OCI-LY1 (cell line): ENCODE results near the gene LRIT3.
"Not testable (repeated sequence)": the region's sequence is repeated elsewhere in the genome, so short reads cannot be mapped to it uniquely, and the experiment has no call there.

ENCODE experiments used
- H2AFZ ChIP-seq: fragments of 200-600 bp; sonication (generic), shearing (Covaris generic); 2 replicates; pipeline ENCODE4 v1.6.0; 2014; ENCODE audit warnings: antibody characterized with exemption, mild to moderate bottlenecking, low read length
- H3F3A ChIP-seq: fragments of 200-600 bp; sonication (generic), shearing (Covaris generic); 2 replicates; pipeline ENCODE4 v1.6.0; 2014; ENCODE audit warnings: mild to moderate bottlenecking, antibody characterized with exemption, low read length, moderate library complexity; ENCODE audit not compliant: insufficient read depth
- H3K27ac ChIP-seq: fragments of 200-600 bp; sonication (generic); 2 replicates; pipeline ENCODE4 v1.5.1; 2014; ENCODE audit warnings: low read length, mixed run types, mild to moderate bottlenecking, low read depth; ENCODE audit not compliant: poor library complexity, severe bottlenecking
- H3K27me3 ChIP-seq: fragments of 200-600 bp; sonication (generic); 2 replicates; pipeline ENCODE4 v1.6.0; 2014; ENCODE audit warnings: antibody characterized with exemption, mild to moderate bottlenecking, low read length, moderate library complexity; ENCODE audit not compliant: insufficient read depth
- H3K36me3 ChIP-seq: fragments of 200-600 bp; sonication (generic); 2 replicates; pipeline ENCODE4 v1.6.1; 2014; ENCODE audit warnings: mild to moderate bottlenecking, antibody characterized with exemption, low read length, moderate library complexity, mixed read lengths; ENCODE audit not compliant: insufficient read depth
- H3K4me1 ChIP-seq: fragments of 200-600 bp; sonication (generic); 2 replicates; pipeline ENCODE4 v1.5.1; 2014; ENCODE audit warnings: mild to moderate bottlenecking, low read length, moderate library complexity; ENCODE audit not compliant: insufficient read depth, severe bottlenecking
- H3K4me2 ChIP-seq: fragments of 200-600 bp; sonication (generic), shearing (Covaris generic); 2 replicates; pipeline ENCODE4 v1.6.1; 2014; ENCODE audit warnings: low read length
- H3K4me3 ChIP-seq: fragments of 200-600 bp; sonication (generic); 2 replicates; pipeline ENCODE4 v1.5.1; 2014; ENCODE audit warnings: low read length, low read depth, mild to moderate bottlenecking, mixed read lengths; ENCODE audit not compliant: poor library complexity, severe bottlenecking
- H3K79me2 ChIP-seq: fragments of 200-600 bp; shearing (Covaris generic); 2 replicates; pipeline ENCODE4 v1.6.1; 2016; ENCODE audit warnings: mixed run types, low read length, mixed read lengths; ENCODE audit not compliant: insufficient read depth
- H3K9ac ChIP-seq: fragments of 200-600 bp; sonication (generic), shearing (Covaris generic); 2 replicates; pipeline ENCODE4 v1.6.1; 2014; ENCODE audit warnings: mild to moderate bottlenecking, low read length, mixed read lengths
- H3K9me2 ChIP-seq: fragments of 200-600 bp; sonication (generic), shearing (Covaris generic); 2 replicates; pipeline ENCODE4 v1.6.1; 2014; ENCODE audit warnings: low read depth, mild to moderate bottlenecking, low read length, mixed read lengths
- H3K9me3 ChIP-seq: fragments of 200-600 bp; shearing (Covaris generic); 2 replicates; pipeline ENCODE4 v1.6.1; 2014; ENCODE audit warnings: low read length, mixed read lengths
- H4K20me1 ChIP-seq: fragments of 200-600 bp; sonication (generic), shearing (Covaris generic); 2 replicates; pipeline ENCODE4 v1.6.0; 2016; ENCODE audit warnings: mild to moderate bottlenecking, low read length; ENCODE audit not compliant: insufficient read depth
- CTCF ChIP-seq: fragments of 200-600 bp; sonication (generic), shearing (Covaris generic); IDR thresholded peaks from 2 replicates; pipeline ENCODE4 v1.5.1; 2017; ENCODE audit warnings: mild to moderate bottlenecking, antibody characterized with exemption, low read length, moderate library complexity, mixed read lengths
- EZH2 ChIP-seq: fragments of 200-600 bp; sonication (generic), shearing (Covaris generic); IDR thresholded peaks from 2 replicates; pipeline ENCODE4 v1.8.0; 2017; ENCODE audit warnings: borderline replicate concordance, mixed run types, mild to moderate bottlenecking, antibody characterized with exemption, low read length, moderate library complexity, mixed read lengths

The LRIT3 gene

GRCh38 chr4:109873791-109874514, 26.0 kb downstream of the LRIT3 start:
- Histone ChIP-seq H2AFZ (no peak overlapping the region), H3K27ac (no peak overlapping the region)
- TF ChIP-seq CTCF (no peak; the same call in 1 of the 2 replicates), EZH2 (no peak)

GRCh38 chr4:109875106-109875505, 27.2 kb downstream of the LRIT3 start:
- H3K36me3 ChIP-seq = no peaks in the 10 kb centered on the region
- no peak overlapping the region for H3K27ac ChIP-seq
- no peaks in the 10 kb centered on the region for H3K4me1 ChIP-seq
- no peak for TF ChIP-seq CTCF
- no peak for TF ChIP-seq EZH2
- H3F3A ChIP-seq = no peaks in the 10 kb centered on the region
- H3K9me3 ChIP-seq = no peaks in the 10 kb centered on the region
- no peaks in the 10 kb centered on the region for H3K9me2 ChIP-seq
- no peaks in the 10 kb centered on the region for H3K79me2 ChIP-seq
- no peak overlapping the region for H3K4me3 ChIP-seq
- no peaks in the 10 kb centered on the region for H3K27me3 ChIP-seq
- H3K4me2 ChIP-seq = no peak overlapping the region
- no peaks in the 10 kb centered on the region for H4K20me1 ChIP-seq
- H3K9ac ChIP-seq = no peak overlapping the region
- H2AFZ ChIP-seq = no peak overlapping the region

More at GRCh38 chr4:109873791-109874514, 26.0 kb downstream of the LRIT3 start:
- Histone ChIP-seq H3K9me2 (no peaks in the 10 kb centered on the region), H3K79me2 (no peaks in the 10 kb centered on the region), H3K27me3 (no peaks in the 10 kb centered on the region), H3K9me3 (no peaks in the 10 kb centered on the region), H3K4me1 (no peaks in the 10 kb centered on the region), H3K4me2 (no peak overlapping the region), H3K9ac (no peak overlapping the region), H3K36me3 (no peaks in the 10 kb centered on the region), H4K20me1 (no peaks in the 10 kb centered on the region), H3F3A (no peaks in the 10 kb centered on the region), H3K4me3 (no peak overlapping the region)

GRCh38 chr4:109875553-109875952, 27.6 kb downstream of the LRIT3 start:
- H3K4me2 ChIP-seq, H3K4me3 ChIP-seq, H3K79me2 ChIP-seq, H2AFZ ChIP-seq, H3K9me2 ChIP-seq, H3K27me3 ChIP-seq, H3K4me1 ChIP-seq, H3K9ac ChIP-seq, H3K36me3 ChIP-seq, H3K9me3 ChIP-seq, H4K20me1 ChIP-seq, H3K27ac ChIP-seq, H3F3A ChIP-seq: not testable (repeated sequence)
